B cell (primary cell): ENCODE measurements around the gene TKFC. TPM values are rescaled to one million over a fixed set of nuclear protein-coding genes. Genes with fewer than 3 reads are reported as not detected.

Source experiments
- ATAC-seq: fragments of 200-7000 bp; cut with Tn5 transposase; one replicate; pipeline ENCODE4 v1.10.0; 2021; ENCODE audit warnings: low read depth, mild to moderate bottlenecking, moderate number of reproducible peaks, moderate library complexity
- CTCF ChIA-PET: fragments of 350-600 bp; sonication (Branson Sonifier 250); formaldehyde crosslinking; loops from one replicate; lab custom pipeline; 2021; ENCODE audit warnings: antibody characterized with exemption, inconsistent platforms; lab: Charles Lee
- POLR2A ChIA-PET: fragments of 350-600 bp; sonication (Branson Sonifier 250); formaldehyde crosslinking; loops from one replicate; lab custom pipeline; 2021; ENCODE audit warnings: antibody characterized with exemption; lab: Charles Lee
- DNase-seq: peaks from one replicate; pipeline ENCODE4 v3.0.0; 2013
- H2AFZ ChIP-seq: 2 replicates; pipeline ENCODE4 v1.6.1; 2012; ENCODE audit warnings: mild to moderate bottlenecking, low read depth, low read length; ENCODE audit not compliant: insufficient read depth, poor library complexity, severe bottlenecking
- H3K27ac ChIP-seq, 2 donors: 1 replicate in 1 of 2; 2 replicates in 1 of 2; pipeline ENCODE4 v1.5.1; 2012 to 2013; ENCODE audit warnings: low read length in 2 of 2, mild to moderate bottlenecking in 2 of 2, moderate library complexity in 1 of 2
- H3K27me3 ChIP-seq, 4 experiments: fragments of 200-600 bp in 1 of 4; sonication (generic) in 1 of 4; replicated peaks in 1 of 4; 1 replicate in 2 of 4; 2 replicates in 2 of 4; pipeline versions ENCODE4 v1.6.1 to v1.7.0; 2013 to 2016; ENCODE audit warnings: low read length in 3 of 4, mild to moderate bottlenecking in 2 of 4, mixed read lengths in 1 of 4, moderate library complexity in 1 of 4; ENCODE audit not compliant: insufficient read depth in 4 of 4, control insufficient read depth in 3 of 4; ENCODE audit errors: control extremely low read depth in 1 of 4
- H3K36me3 ChIP-seq, 2 experiments: replicated peaks in 1 of 2; 1 replicate in 1 of 2; 2 replicates in 1 of 2; pipeline versions ENCODE4 v1.6.1 to v1.7.1; 2013; ENCODE audit warnings: low read length in 1 of 2; ENCODE audit not compliant: insufficient read depth in 2 of 2, control insufficient read depth in 1 of 2; ENCODE audit errors: control extremely low read depth in 1 of 2, extremely low read depth in 1 of 2
- H3K4me1 ChIP-seq, 2 donors: fragments of 200-600 bp in 1 of 2; sonication (generic) in 1 of 2; 1 replicate in 1 of 2; 2 replicates in 1 of 2; pipeline versions ENCODE4 v1.5.1 to v1.6.1; 2013 to 2017; ENCODE audit warnings: low read length in 2 of 2; ENCODE audit not compliant: control insufficient read depth in 2 of 2, insufficient read depth in 2 of 2
- H3K4me2 ChIP-seq: replicated peaks from 2 replicates; pipeline ENCODE3; 2012; ENCODE audit warnings: mild to moderate bottlenecking, low read depth, low read length; ENCODE audit not compliant: poor library complexity, severe bottlenecking
- H3K4me3 ChIP-seq, 5 experiments: fragments of 200-600 bp in 1 of 5; sonication (generic) in 1 of 5; 1 replicate in 3 of 5; 2 replicates in 2 of 5; pipeline versions ENCODE4 v1.5.1 to v1.7.0; 2011 to 2016; ENCODE audit warnings: low read length in 4 of 5, mild to moderate bottlenecking in 4 of 5, low read depth in 2 of 5, control low read depth in 1 of 5, moderate library complexity in 1 of 5; ENCODE audit not compliant: insufficient read depth in 1 of 5; ENCODE audit errors: control extremely low read depth in 1 of 5, extremely low read depth in 1 of 5
- H3K79me2 ChIP-seq: fragments of 200-600 bp; sonication (generic); one replicate; pipeline ENCODE4 v1.6.0; 2016; ENCODE audit warnings: low read length; ENCODE audit not compliant: control insufficient read depth, insufficient read depth
- H3K9ac ChIP-seq: fragments of 200-600 bp; sonication (generic); 2 replicates; pipeline ENCODE4 v1.6.1; 2017; ENCODE audit warnings: mild to moderate bottlenecking, low read length, moderate library complexity
- H3K9me3 ChIP-seq, 3 donors: one replicate each; pipeline versions ENCODE4 v1.6.1 to v1.7.1; 2013; ENCODE audit warnings: low read length in 2 of 3; ENCODE audit not compliant: control insufficient read depth in 2 of 3, insufficient read depth in 1 of 3; ENCODE audit errors: control extremely low read depth in 1 of 3
- H4K20me1 ChIP-seq: 2 replicates; pipeline ENCODE4 v1.6.0; 2012; ENCODE audit warnings: mild to moderate bottlenecking, low read length; ENCODE audit not compliant: insufficient read depth, control insufficient read depth, poor library complexity, severe bottlenecking
- H3K27ac Mint-ChIP-seq: one replicate; pipeline ENCODE4 v1.8.0; 2021; ENCODE audit warnings: mixed read lengths
- H3K27me3 Mint-ChIP-seq: one replicate; pipeline ENCODE4 v1.8.0; 2021; ENCODE audit warnings: mixed read lengths
- H3K4me1 Mint-ChIP-seq: one replicate; pipeline ENCODE4 v1.8.0; 2021; ENCODE audit warnings: mixed read lengths
- H3K4me3 Mint-ChIP-seq: one replicate; pipeline ENCODE4 v1.8.0; 2021; ENCODE audit warnings: mixed read lengths
- H3K9me3 Mint-ChIP-seq: one replicate; pipeline ENCODE4 v1.8.0; 2022; ENCODE audit warnings: mixed read lengths; ENCODE audit not compliant: insufficient read depth
- EZH2 ChIP-seq: IDR thresholded peaks from 2 replicates; pipeline ENCODE4 v1.6.1; 2012; ENCODE audit warnings: borderline replicate concordance, low read depth, mild to moderate bottlenecking, moderate library complexity, low read length; ENCODE audit not compliant: insufficient read depth, poor library complexity, severe bottlenecking
- WGBS: methylation state at CpG from one replicate; pipeline ENCODE4 v1.1.5; 2013; ENCODE audit warnings: missing lambda C conversion rate; ENCODE audit not compliant: insufficient coverage; 5-methylcytosine and 5-hydroxymethylcytosine counted together
- intact Hi-C: fragments of 100-400 bp; cut with micrococcal nuclease; formaldehyde crosslinking; loops from one replicate; pipeline ENCODE4 v1.10.0; 2022
- polyA plus RNA-seq: library from polyadenylated mRNA; depleted of rRNA; stranded (reverse); fragments of >200 nt; gene quantifications from 2 replicates; pipeline ENCODE4 v1.2.3, GENCODE V29; 2012
- total RNA-seq, 2 donors: library from RNA; stranded (reverse); fragments of 120-200 nt in 1 of 2; gene quantifications; 1 replicate in 1 of 2; 2 replicates in 1 of 2; pipeline versions ENCODE4 v1.2.3 to v1.2.4, GENCODE V29; 2013 to 2022
- TF ChIP-seq, protein P1 (sequence below): fragments of 200-600 bp; IDR thresholded peaks from one replicate; pipeline ENCODE4 v1.8.0; 2022; ENCODE audit warnings: antibody characterized with exemption, mild to moderate bottlenecking

Gene TKFC
- total and polyA plus RNA-seq, 2 donors (not counting 1 experiment from before 2014, with no cell fraction given): 82.3 to 86.3 TPM

DNA sequence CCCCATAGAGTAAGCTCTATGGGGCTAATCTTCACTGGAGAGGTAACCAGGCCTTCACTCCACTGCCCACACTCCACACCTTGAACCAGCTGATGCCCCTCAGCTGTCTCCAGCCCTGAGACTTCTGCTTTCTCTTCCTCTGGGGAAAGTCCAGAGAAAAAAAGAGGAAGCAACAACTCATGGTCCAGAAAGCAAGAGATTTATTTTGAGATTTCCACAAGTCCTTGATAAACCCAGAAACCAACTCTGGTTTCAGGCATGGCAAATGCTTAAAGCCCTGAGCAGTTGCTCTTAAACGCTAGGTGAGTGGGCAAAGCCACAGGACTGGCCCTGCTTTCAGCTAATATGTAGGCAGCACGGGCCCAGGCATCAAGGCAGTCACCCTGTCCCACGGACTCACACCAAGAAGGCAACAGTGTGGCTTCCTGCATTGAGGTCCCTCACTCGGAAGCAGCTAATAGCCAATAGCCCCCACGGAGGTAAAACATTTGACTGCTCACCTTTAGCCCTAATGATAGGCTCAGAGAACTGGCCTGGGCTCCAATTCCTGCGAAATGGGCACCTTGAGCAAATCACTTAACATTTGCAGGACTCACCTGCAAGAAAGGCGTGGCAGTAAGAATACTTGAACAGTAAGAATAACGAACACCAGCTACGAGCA lies 24.3 kb downstream of the TKFC start:
- Mint-ChIP-seq H3K9me3 (no peaks in the 10 kb centered on the region), H3K4me1 (peaks cover 71% of the 10 kb centered on the region), H3K4me3 (peak overlapping the region; percentile 95), H3K27ac (peak overlapping the region; percentile 99), H3K27me3 (no peaks in the 10 kb centered on the region)
- Histone ChIP-seq H3K36me3 (peaks cover 0 to 32% of the 10 kb centered on the region in 2 experiments), H3K4me2 (peak overlapping the region; percentile 86), H3K27me3 (no peaks in the 10 kb centered on the region), H3K27ac (peak overlapping the region; percentile 93 to 95), H3K4me3 (peak overlapping the region in 4 of 5 experiments; percentile 24 to 85 (median 76)), H3K9ac (peak overlapping the region; percentile 73), H2AFZ (no peak overlapping the region), H3K79me2 (peaks cover 81% of the 10 kb centered on the region), H3K4me1 (peaks cover 69 to 81% of the 10 kb centered on the region in 2 donors), H3K9me3 (no peaks in the 10 kb centered on the region), H4K20me1 (peaks cover 39% of the 10 kb centered on the region)
- CTCF ChIA-PET: interaction anchor here (0.9 to 20.9 kb wide), 7 partner anchors 12 to 78 kb away, joined by 3 to 436 read pairs (median 12); partner anchors contain the start of genes CPSF7, DDB1, SDHAF2 and TKFC
- peak; percentile 66 for ATAC-seq
- no peak for TF ChIP-seq EZH2
- TF ChIP-seq, protein P1, sequence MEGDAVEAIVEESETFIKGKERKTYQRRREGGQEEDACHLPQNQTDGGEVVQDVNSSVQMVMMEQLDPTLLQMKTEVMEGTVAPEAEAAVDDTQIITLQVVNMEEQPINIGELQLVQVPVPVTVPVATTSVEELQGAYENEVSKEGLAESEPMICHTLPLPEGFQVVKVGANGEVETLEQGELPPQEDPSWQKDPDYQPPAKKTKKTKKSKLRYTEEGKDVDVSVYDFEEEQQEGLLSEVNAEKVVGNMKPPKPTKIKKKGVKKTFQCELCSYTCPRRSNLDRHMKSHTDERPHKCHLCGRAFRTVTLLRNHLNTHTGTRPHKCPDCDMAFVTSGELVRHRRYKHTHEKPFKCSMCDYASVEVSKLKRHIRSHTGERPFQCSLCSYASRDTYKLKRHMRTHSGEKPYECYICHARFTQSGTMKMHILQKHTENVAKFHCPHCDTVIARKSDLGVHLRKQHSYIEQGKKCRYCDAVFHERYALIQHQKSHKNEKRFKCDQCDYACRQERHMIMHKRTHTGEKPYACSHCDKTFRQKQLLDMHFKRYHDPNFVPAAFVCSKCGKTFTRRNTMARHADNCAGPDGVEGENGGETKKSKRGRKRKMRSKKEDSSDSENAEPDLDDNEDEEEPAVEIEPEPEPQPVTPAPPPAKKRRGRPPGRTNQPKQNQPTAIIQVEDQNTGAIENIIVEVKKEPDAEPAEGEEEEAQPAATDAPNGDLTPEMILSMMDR: no peak
- 13% methylated on average over 6 of the region's 9 CpGs for WGBS
- peak; percentile 93 for DNase-seq
- intact Hi-C loops: loop anchor here (1.0 to 10.0 kb wide), 4 partner anchors 28 to 1199 kb away; partner anchors contain the start of genes INCENP and TMEM109
- POLR2A ChIA-PET: interaction anchor here (0.5 to 2.7 kb wide), 8 partner anchors 9 to 1524 kb away, joined by 3 to 29 read pairs (median 4); partner anchors contain the start of genes DDB1, TKFC and TMEM216

GRCh38 chr11:61357894-61358239 lies 24.8 kb downstream of the TKFC start:
- CTCF ChIA-PET: interaction anchor here (2.9 to 20.9 kb wide), 4 partner anchors 12 to 77 kb away, joined by 12 to 436 read pairs (median 110); partner anchors contain the start of genes DDB1 and TKFC
- no peaks in the 10 kb centered on the region for H3K9me3 Mint-ChIP-seq
- WGBS: 7% methylated on average over 2 of the region's 6 CpGs
- H4K20me1 ChIP-seq: peaks cover 34% of the 10 kb centered on the region
- TF ChIP-seq EZH2: no peak
- TF ChIP-seq, protein P1: no peak
- intact Hi-C loops: loop anchor here (1.0 to 10.0 kb wide), 4 partner anchors 27 to 1199 kb away; partner anchors contain the start of genes INCENP and TMEM109
- peaks cover 81% of the 10 kb centered on the region for H3K79me2 ChIP-seq
- H3K27me3 ChIP-seq: no peaks in the 10 kb centered on the region
- H3K27me3 Mint-ChIP-seq: no peaks in the 10 kb centered on the region
- H3K36me3 ChIP-seq: peaks cover 0 to 27% of the 10 kb centered on the region in 2 experiments
- DNase-seq (no peak), ATAC-seq (no peak)
- H2AFZ ChIP-seq: no peak overlapping the region
- peak overlapping the region; percentile 93 to 95 for H3K27ac ChIP-seq
- H3K4me2 ChIP-seq: peak overlapping the region; percentile 86
- peaks cover 71 to 83% of the 10 kb centered on the region in 2 donors for H3K4me1 ChIP-seq
- H3K9me3 ChIP-seq: no peaks in the 10 kb centered on the region
- POLR2A ChIA-PET: interaction anchor here (0.5 to 2.7 kb wide), 9 partner anchors 10 to 1524 kb away, joined by 3 to 29 read pairs (median 4); partner anchors contain the start of genes DDB1, TKFC and TMEM216
- H3K4me3 Mint-ChIP-seq: peak overlapping the region; percentile 95
- peak overlapping the region in 4 of 5 experiments; percentile 22 to 33 (median 26) for H3K4me3 ChIP-seq
- peak overlapping the region; percentile 36 for H3K9ac ChIP-seq
- peaks cover 71% of the 10 kb centered on the region for H3K4me1 Mint-ChIP-seq
- H3K27ac Mint-ChIP-seq: peak overlapping the region; percentile 99
